ENCODE results near the gene SMYD3.

GRCh38 chr1:246106342-246106763, 400.7 kb downstream of the SMYD3 start:
- TF ChIP-seq, protein P1, sequence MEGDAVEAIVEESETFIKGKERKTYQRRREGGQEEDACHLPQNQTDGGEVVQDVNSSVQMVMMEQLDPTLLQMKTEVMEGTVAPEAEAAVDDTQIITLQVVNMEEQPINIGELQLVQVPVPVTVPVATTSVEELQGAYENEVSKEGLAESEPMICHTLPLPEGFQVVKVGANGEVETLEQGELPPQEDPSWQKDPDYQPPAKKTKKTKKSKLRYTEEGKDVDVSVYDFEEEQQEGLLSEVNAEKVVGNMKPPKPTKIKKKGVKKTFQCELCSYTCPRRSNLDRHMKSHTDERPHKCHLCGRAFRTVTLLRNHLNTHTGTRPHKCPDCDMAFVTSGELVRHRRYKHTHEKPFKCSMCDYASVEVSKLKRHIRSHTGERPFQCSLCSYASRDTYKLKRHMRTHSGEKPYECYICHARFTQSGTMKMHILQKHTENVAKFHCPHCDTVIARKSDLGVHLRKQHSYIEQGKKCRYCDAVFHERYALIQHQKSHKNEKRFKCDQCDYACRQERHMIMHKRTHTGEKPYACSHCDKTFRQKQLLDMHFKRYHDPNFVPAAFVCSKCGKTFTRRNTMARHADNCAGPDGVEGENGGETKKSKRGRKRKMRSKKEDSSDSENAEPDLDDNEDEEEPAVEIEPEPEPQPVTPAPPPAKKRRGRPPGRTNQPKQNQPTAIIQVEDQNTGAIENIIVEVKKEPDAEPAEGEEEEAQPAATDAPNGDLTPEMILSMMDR (IDR thresholded peaks at IDR 0.05; ENCODE audit: low read depth, low read length, poor library complexity, severe bottlenecking): no peak
- TF ChIP-seq EZH2phosphoT487 (IDR thresholded peaks at IDR 0.05; ENCODE audit: borderline replicate concordance, low read length): no peak

Measured in DOHH2 (cell line).